ENCODE measurements around the gene NANOGP8. TPM values are rescaled to one million over a fixed set of nuclear protein-coding genes. Genes with fewer than 3 reads are reported as not detected.

The NANOGP8 gene
- total RNA-seq, 3 donors from 2014 or later (not counting 1 experiment from before 2014, with no cell fraction given), result not detected

DNA sequence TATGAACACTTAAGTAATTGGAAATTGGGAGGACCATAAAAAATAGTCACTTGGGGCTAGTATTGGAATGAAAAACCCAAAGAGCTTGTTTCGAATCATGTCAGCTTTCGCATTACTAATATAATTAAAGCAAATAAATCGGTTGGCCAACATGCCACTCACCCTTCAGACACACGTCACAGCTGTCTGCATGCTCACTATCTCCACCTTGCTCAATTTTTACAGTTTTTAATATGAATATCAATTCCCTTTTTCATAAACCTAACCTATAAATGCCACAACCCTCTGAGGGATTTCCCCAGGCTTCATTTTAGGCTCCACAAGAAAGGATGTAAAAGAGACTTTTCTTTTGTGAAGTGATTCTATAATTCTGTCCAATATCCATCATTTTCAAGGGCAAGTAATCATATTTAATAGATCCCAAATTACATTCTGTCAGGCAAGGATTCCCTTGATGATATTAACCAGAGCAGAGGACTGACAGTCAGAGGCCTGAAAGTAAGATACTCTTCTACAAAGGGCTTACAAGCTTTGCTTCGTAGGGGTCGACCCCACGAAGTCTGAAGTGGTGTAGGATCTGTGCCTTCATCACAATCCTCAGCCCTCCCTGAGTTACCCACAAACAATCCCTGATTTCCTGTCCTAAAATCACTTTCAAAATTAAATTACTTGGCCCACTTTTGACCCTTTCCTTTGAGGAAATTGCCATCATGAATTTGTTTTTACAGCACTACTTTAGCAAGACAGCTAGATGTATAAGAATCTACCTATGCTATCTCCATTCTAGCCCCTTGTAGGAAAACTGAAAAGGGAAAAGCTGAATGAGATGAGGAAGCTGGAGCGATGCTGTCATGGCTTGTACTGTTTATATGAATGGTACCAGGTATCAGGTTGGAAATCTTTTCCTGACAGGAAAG, 44.5 kb downstream of the NANOGP8 start:
- H3K27ac Mint-ChIP-seq, result no peak overlapping the region
- Histone ChIP-seq H3K36me3 (ENCODE audit: control insufficient read depth, insufficient read depth, low read length) (no peaks in the 10 kb centered on the region), H3K27ac (ENCODE audit: low read length) (no peak overlapping the region), H3K4me1 (ENCODE audit: control insufficient read depth, insufficient read depth, low read length) (no peaks in the 10 kb centered on the region), H3K27me3 (ENCODE audit: control insufficient read depth, insufficient read depth, low read length) (no peaks in the 10 kb centered on the region), H3K9me3 (ENCODE audit: control insufficient read depth, insufficient read depth, low read length) (no peaks in the 10 kb centered on the region), H3K4me3 (ENCODE audit: low read length) (no peak overlapping the region)
- TF ChIP-seq, protein P1, sequence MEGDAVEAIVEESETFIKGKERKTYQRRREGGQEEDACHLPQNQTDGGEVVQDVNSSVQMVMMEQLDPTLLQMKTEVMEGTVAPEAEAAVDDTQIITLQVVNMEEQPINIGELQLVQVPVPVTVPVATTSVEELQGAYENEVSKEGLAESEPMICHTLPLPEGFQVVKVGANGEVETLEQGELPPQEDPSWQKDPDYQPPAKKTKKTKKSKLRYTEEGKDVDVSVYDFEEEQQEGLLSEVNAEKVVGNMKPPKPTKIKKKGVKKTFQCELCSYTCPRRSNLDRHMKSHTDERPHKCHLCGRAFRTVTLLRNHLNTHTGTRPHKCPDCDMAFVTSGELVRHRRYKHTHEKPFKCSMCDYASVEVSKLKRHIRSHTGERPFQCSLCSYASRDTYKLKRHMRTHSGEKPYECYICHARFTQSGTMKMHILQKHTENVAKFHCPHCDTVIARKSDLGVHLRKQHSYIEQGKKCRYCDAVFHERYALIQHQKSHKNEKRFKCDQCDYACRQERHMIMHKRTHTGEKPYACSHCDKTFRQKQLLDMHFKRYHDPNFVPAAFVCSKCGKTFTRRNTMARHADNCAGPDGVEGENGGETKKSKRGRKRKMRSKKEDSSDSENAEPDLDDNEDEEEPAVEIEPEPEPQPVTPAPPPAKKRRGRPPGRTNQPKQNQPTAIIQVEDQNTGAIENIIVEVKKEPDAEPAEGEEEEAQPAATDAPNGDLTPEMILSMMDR (IDR thresholded peaks at IDR 0.05), result no peak
- no peaks in the 10 kb centered on the region for H3K27me3 Mint-ChIP-seq (ENCODE audit: low read depth in 2 of 2)
- no peaks in the 10 kb centered on the region for H3K4me1 Mint-ChIP-seq
- WGBS (ENCODE audit: insufficient coverage), result 77% methylated on average over 8 of the region's 8 CpGs
- DNase-seq (no peak), ATAC-seq (no peak)
- H3K9me3 Mint-ChIP-seq, result no peaks in the 10 kb centered on the region
- intact Hi-C loops (cut with micrococcal nuclease), result no loop called here
- H3K4me3 Mint-ChIP-seq, result no peak overlapping the region
- H3K36me3 Mint-ChIP-seq, result no peaks in the 10 kb centered on the region

DNA sequence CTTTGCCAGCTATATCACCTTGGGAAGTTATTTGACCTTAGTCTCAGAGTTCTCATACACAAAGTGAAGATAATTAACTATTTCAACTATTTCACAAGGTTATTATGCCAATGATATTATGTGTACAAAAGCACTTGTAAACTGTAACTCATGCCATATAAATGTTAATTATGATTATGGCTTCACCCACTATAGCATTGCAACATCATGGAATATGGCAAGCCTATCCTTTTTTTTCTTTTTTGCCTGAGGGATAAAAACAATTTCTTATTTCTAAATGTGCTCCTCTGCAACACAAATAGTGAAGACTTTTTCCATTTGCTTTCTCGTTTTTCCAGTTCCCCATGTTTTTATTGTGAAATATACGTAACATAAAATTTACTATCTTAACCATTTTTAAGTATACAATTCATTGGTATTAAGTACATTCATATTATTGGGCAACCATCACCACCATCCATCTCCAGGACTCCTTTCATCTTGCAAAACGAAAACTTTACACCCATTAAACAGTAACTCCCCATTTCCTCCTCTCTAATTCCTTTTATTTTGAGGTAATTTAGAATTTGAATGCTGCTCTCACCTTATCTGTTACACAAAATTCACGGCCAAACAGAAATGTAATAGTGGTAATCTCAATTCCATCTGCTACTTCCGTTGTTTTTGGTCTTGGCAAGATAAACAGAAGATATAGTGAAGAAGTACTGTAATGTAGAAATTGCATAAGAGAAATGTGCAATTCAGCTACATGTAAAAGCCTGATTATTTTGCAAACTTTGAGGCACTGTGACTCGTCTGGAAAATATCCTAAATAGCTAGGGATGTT, 46.3 kb downstream of the NANOGP8 start:
- H3K36me3 Mint-ChIP-seq, result no peaks in the 10 kb centered on the region
- H3K27me3 Mint-ChIP-seq (ENCODE audit: low read depth in 2 of 2), result no peaks in the 10 kb centered on the region
- H3K4me3 Mint-ChIP-seq, result no peak overlapping the region
- no peaks in the 10 kb centered on the region for H3K4me1 ChIP-seq (ENCODE audit: control insufficient read depth, insufficient read depth, low read length)
- ATAC-seq (no peak), DNase-seq (no peak)
- H3K27ac Mint-ChIP-seq, result no peak overlapping the region
- no peaks in the 10 kb centered on the region for H3K9me3 Mint-ChIP-seq
- H3K4me1 Mint-ChIP-seq, result no peaks in the 10 kb centered on the region
- no peak overlapping the region for H3K27ac ChIP-seq (ENCODE audit: low read length)
- 86% methylated on average over 1 of the region's 6 CpGs for WGBS (ENCODE audit: insufficient coverage)
- H3K9me3 ChIP-seq (ENCODE audit: control insufficient read depth, insufficient read depth, low read length), result no peaks in the 10 kb centered on the region
- H3K36me3 ChIP-seq (ENCODE audit: control insufficient read depth, insufficient read depth, low read length), result no peaks in the 10 kb centered on the region
- H3K4me3 ChIP-seq (ENCODE audit: low read length), result no peak overlapping the region
- H3K27me3 ChIP-seq (ENCODE audit: control insufficient read depth, insufficient read depth, low read length), result no peaks in the 10 kb centered on the region
- intact Hi-C loops (cut with micrococcal nuclease), result no loop called here
- TF ChIP-seq, protein P1 (IDR thresholded peaks at IDR 0.05), result no peak

Other genes with a start within 250 kb of the NANOGP8 start
- gene AQR, start 115.6 kb downstream of the NANOGP8 start, total RNA-seq, result 10 to 100 TPM; 44.8 to 64.4 (median 53.0) TPM
- 10 to 100 TPM; 26.4 to 35.3 (median 30.1) TPM for gene ZNF770, start 97.0 kb downstream of the NANOGP8 start, total RNA-seq

Data from natural killer cell (primary cell).